DOHH2 (cell line): ENCODE data around the gene IRAK2.

ENCODE experiments used
- H3F3A ChIP-seq: fragments of 200-600 bp; sonication (generic), shearing (Covaris generic); 2 replicates; pipeline ENCODE4 v1.6.0; 2016; ENCODE audit warnings: antibody characterized with exemption, mild to moderate bottlenecking; ENCODE audit not compliant: control insufficient read depth, insufficient read depth
- H3K27ac ChIP-seq: fragments of 200-600 bp; sonication (generic); 2 replicates; pipeline ENCODE4 v1.5.1; 2014; ENCODE audit warnings: low read depth, mild to moderate bottlenecking, low read length, moderate library complexity
- H3K27me3 ChIP-seq: fragments of 200-600 bp; sonication (generic); 2 replicates; pipeline ENCODE4 v1.6.1; 2014; ENCODE audit warnings: mild to moderate bottlenecking, low read length, mixed read lengths; ENCODE audit not compliant: control insufficient read depth
- H3K36me3 ChIP-seq: fragments of 200-600 bp; sonication (generic); 2 replicates; pipeline ENCODE4 v1.6.1; 2014; ENCODE audit warnings: mild to moderate bottlenecking, low read length, moderate library complexity, mixed read lengths; ENCODE audit not compliant: control insufficient read depth
- H3K4me1 ChIP-seq: fragments of 200-600 bp; sonication (generic); 2 replicates; pipeline ENCODE4 v1.6.1; 2014; ENCODE audit warnings: mild to moderate bottlenecking, low read length, mixed read lengths; ENCODE audit not compliant: control insufficient read depth
- H3K4me2 ChIP-seq: fragments of 200-600 bp; sonication (generic); 2 replicates; pipeline ENCODE4 v1.6.0; 2014; ENCODE audit warnings: mild to moderate bottlenecking, low read length, moderate library complexity
- H3K4me3 ChIP-seq: fragments of 200-600 bp; sonication (generic); 2 replicates; pipeline ENCODE4 v1.5.1; 2014; ENCODE audit warnings: mild to moderate bottlenecking, low read length, mixed read lengths
- H3K79me2 ChIP-seq: fragments of 200-600 bp; sonication (generic); 2 replicates; pipeline ENCODE4 v1.6.1; 2014; ENCODE audit warnings: mild to moderate bottlenecking, low read length, mixed read lengths; ENCODE audit not compliant: control insufficient read depth
- H3K9me2 ChIP-seq: fragments of 200-600 bp; sonication (generic); replicated peaks from 2 replicates; pipeline ENCODE4 v1.6.1; 2014; ENCODE audit warnings: mild to moderate bottlenecking, low read length, mixed read lengths; ENCODE audit not compliant: control insufficient read depth
- H3K9me3 ChIP-seq: fragments of 200-600 bp; sonication (generic); 2 replicates; pipeline ENCODE4 v1.6.1; 2014; ENCODE audit warnings: antibody characterized with exemption, low read length, mixed read lengths; ENCODE audit not compliant: control insufficient read depth, insufficient read depth
- H4K20me1 ChIP-seq: fragments of 200-600 bp; sonication (generic); 2 replicates; pipeline ENCODE4 v1.6.0; 2014; ENCODE audit warnings: low read depth, mild to moderate bottlenecking, antibody characterized with exemption, low read length, moderate library complexity; ENCODE audit not compliant: control insufficient read depth, insufficient read depth
- EZH2phosphoT487 ChIP-seq: fragments of 200-600 bp; sonication (generic); IDR thresholded peaks from 2 replicates; pipeline ENCODE4 v1.6.1; 2017; ENCODE audit warnings: borderline replicate concordance, mild to moderate bottlenecking, antibody characterized with exemption, low read length, moderate library complexity, mixed read lengths
- TF ChIP-seq, protein P1 (sequence below): fragments of 200-600 bp; sonication (generic); IDR thresholded peaks from one replicate; pipeline ENCODE4 v1.5.1; 2014; ENCODE audit warnings: antibody characterized with exemption, mild to moderate bottlenecking, low read depth, low read length; ENCODE audit not compliant: poor library complexity, severe bottlenecking

IRAK2 gene

DNA sequence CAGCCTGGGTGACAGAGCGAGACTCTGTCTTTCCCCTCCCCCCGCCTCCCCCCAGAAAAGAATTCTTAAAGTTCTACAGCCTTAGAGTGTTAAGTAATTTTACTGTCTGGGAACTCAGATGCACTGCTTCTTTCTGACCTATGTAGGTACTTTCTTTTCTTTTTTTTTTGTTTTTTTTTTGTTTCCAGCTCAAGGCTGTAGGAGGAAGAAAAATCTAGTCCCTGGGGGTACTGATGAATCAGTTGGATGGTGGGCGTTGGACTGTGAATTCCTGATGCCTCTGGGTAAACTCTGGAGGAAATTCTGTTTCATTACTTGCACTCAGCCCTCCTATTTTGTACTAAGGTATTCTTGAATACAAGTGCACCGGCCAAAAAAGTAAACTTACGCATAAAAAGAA lies 117.2 kb downstream of the IRAK2 start:
- H3K4me2 ChIP-seq, result no peak overlapping the region
- H3K27ac ChIP-seq, result no peak overlapping the region
- TF ChIP-seq, protein P1, sequence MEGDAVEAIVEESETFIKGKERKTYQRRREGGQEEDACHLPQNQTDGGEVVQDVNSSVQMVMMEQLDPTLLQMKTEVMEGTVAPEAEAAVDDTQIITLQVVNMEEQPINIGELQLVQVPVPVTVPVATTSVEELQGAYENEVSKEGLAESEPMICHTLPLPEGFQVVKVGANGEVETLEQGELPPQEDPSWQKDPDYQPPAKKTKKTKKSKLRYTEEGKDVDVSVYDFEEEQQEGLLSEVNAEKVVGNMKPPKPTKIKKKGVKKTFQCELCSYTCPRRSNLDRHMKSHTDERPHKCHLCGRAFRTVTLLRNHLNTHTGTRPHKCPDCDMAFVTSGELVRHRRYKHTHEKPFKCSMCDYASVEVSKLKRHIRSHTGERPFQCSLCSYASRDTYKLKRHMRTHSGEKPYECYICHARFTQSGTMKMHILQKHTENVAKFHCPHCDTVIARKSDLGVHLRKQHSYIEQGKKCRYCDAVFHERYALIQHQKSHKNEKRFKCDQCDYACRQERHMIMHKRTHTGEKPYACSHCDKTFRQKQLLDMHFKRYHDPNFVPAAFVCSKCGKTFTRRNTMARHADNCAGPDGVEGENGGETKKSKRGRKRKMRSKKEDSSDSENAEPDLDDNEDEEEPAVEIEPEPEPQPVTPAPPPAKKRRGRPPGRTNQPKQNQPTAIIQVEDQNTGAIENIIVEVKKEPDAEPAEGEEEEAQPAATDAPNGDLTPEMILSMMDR, result no peak
- TF ChIP-seq EZH2phosphoT487, result no peak
- H3K79me2 ChIP-seq, result peaks cover 24% of the 10 kb centered on the region
- peaks cover 8% of the 10 kb centered on the region; the same call in 1 of the 2 replicates for H4K20me1 ChIP-seq
- H3K9me3 ChIP-seq, result no peaks in the 10 kb centered on the region
- no peaks in the 10 kb centered on the region for H3K9me2 ChIP-seq
- no peaks in the 10 kb centered on the region for H3K27me3 ChIP-seq
- H3K4me3 ChIP-seq, result no peak overlapping the region
- H3K4me1 ChIP-seq, result 0 out of 2 replicates have a peak, but pooled peaks cover 3% of the 10 kb centered on the region
- peaks cover 82% of the 10 kb centered on the region for H3K36me3 ChIP-seq
- peaks cover 6% of the 10 kb centered on the region for H3F3A ChIP-seq

DNA sequence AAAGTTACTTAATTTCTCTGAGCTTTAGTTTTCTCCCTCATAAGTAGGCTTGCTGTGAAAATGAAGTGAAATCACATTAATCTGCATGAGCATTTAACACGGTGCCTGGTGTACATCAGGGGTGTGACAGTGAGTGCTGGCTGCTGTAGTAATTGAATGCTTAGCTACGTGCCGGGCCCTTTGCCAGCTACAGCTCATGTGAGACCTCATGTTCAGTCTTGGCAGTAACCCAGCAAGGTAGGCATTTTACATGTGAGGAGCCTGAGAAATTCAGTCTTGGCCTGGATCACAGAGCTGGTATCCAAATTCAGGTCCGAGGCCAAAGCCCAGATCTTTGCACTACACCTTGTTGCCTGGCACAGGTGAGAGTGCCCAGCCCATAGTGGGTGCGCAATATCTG lies 118.9 kb downstream of the IRAK2 start:
- no peak for TF ChIP-seq EZH2phosphoT487
- TF ChIP-seq, protein P1, result no peak
- no peaks in the 10 kb centered on the region for H3K9me2 ChIP-seq

DNA sequence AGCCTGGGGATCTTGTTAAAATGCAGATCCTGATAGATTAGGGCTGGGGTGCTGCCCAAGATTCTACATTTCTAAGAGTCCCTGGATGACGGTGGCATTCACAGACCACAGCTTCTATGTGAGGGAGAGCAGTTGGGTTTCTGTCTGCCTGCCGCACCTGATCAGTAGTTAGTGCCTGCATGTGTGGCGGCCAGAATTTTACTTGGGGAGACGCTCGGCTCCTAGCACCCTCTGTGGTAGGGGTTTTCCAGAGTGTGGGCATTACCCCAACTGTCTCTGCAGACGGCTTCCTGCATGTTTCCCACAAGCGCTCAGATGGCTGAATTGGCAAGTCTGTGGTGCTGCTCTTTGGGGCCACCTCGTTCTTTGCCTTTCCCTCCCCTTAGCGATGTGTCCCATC lies 119.8 kb downstream of the IRAK2 start:
- H3K4me2 ChIP-seq, result no peak overlapping the region
- H3K79me2 ChIP-seq, result peaks cover 7% of the 10 kb centered on the region
- no peak overlapping the region for H3K4me3 ChIP-seq
- H4K20me1 ChIP-seq, result peaks cover 8% of the 10 kb centered on the region; the same call in 1 of the 2 replicates
- TF ChIP-seq, protein P1, result no peak
- no peak for TF ChIP-seq EZH2phosphoT487
- H3K36me3 ChIP-seq, result peaks cover 80% of the 10 kb centered on the region
- 0 out of 2 replicates have a peak, but pooled peaks cover 3% of the 10 kb centered on the region for H3K4me1 ChIP-seq
- H3K9me3 ChIP-seq, result no peaks in the 10 kb centered on the region
- no peaks in the 10 kb centered on the region for H3K9me2 ChIP-seq
- H3F3A ChIP-seq, result peaks cover 6% of the 10 kb centered on the region
- H3K27ac ChIP-seq, result no peak overlapping the region
- no peaks in the 10 kb centered on the region for H3K27me3 ChIP-seq

More for the DNA sequence above, 118.9 kb downstream of the IRAK2 start:
- Histone ChIP-seq H4K20me1 (peaks cover 8% of the 10 kb centered on the region; the same call in 1 of the 2 replicates), H3K27ac (no peak overlapping the region), H3F3A (peaks cover 6% of the 10 kb centered on the region), H3K36me3 (peaks cover 82% of the 10 kb centered on the region), H3K9me3 (no peaks in the 10 kb centered on the region), H3K4me3 (no peak overlapping the region), H3K79me2 (peaks cover 7% of the 10 kb centered on the region), H3K4me2 (no peak overlapping the region), H3K27me3 (no peaks in the 10 kb centered on the region), H3K4me1 (0 out of 2 replicates have a peak, but pooled peaks cover 3% of the 10 kb centered on the region)
